RKO (cell line): ENCODE data around the gene IRAK1BP1.
"Not testable (repeated sequence)": the region's sequence is repeated elsewhere in the genome, so short reads cannot be mapped to it uniquely, and the experiment has no call there.

Experiments
- DNase-seq: peaks from one replicate; pipeline ENCODE4 v3.0.0-alpha.2; 2016; ENCODE audit warnings: low spot score

IRAK1BP1 gene, protein sequence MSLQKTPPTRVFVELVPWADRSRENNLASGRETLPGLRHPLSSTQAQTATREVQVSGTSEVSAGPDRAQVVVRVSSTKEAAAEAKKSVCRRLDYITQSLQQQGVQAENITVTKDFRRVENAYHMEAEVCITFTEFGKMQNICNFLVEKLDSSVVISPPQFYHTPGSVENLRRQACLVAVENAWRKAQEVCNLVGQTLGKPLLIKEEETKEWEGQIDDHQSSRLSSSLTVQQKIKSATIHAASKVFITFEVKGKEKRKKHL

DNA sequence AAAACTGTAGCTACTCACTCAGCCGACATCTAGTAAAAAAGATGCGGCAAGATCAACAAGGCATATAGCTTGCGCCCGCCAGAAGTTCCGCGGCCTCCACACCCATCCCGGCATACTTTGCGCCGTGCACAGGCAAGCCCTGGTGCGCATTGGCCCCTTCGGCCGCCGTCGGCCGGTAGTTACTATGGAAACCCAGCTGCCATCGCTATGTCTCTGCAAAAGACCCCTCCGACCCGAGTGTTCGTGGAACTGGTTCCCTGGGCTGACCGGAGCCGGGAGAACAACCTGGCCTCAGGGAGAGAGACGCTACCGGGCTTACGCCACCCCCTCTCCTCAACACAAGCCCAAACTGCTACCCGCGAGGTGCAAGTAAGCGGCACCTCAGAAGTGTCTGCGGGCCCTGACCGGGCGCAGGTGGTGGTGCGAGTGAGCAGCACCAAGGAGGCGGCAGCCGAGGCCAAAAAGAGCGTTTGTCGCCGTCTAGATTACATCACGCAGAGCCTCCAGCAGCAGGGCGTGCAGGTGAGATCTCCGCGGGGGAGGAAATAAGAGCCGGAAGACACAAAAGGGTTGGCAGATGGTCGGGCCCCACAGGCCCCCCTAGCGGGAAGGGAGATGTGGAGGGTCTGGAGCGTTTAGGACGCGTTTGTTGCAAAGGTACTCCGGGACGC lies at the start of gene IRAK1BP1:
Gene IRAK1BP1, plus strand, starts transcription at position 182 of the 671 bp plus-strand sequence. Its CDS starts 26 bp downstream, at position 208.
- peak; percentile 89 for DNase-seq

DNA sequence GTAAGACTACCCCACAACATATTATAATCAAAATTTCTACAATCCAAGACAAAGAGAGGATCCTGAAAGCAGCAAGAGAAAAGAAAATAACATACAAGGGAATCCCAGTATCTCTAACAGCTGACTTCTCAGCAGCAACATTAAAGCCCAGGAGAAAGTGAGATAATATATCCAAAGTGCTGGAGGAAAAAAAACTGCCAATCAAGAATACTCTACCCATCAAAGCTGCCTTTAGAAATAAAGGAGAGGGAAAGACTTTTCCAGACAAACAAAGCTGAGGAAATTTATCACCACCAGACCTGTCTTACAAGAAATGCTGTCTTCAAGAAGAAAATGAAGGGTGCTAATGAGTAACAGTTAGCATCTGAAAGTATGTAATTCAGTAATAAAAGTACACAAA lies 43.3 kb upstream of the IRAK1BP1 start:
- no peak for DNase-seq

DNA sequence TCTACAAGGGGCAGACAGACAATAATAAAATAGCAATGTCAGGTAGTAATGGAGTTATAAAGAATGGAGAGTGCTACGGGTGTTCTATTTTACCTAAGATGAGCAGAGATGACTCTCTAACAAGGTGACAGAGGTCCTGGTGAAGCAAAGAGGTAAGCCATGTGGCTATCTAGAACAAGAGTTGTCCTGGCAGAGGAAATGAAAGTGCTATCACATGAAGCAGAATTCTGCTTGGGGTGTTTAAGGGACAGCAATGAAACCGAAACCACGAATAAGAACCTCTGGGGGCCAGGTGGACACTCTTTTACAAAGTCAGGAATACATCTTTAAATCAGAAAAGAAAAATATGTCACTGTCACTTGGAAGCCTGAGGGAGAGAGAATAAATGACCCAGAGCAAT lies 37.9 kb upstream of the IRAK1BP1 start:
- DNase-seq = no peak

DNA sequence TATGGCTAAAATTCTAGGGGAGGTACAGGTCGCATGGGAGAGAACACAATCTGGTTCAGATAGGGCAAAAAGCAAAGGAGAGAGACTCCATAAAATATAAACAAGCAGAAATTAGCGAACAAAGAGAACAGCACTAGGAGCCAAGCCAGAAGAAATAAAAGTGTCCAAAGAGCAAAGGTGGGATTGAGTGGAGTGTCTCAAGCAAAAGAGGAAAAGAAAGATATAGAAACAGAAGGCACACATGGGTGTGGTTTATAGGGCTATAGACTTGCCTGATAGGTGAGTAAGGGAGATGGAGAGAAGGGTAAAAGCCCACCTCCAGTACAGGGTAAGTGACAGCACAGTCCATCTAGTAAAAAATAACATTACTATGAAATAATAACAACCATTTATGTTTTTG lies 36.5 kb upstream of the IRAK1BP1 start:
- no peak for DNase-seq

DNA sequence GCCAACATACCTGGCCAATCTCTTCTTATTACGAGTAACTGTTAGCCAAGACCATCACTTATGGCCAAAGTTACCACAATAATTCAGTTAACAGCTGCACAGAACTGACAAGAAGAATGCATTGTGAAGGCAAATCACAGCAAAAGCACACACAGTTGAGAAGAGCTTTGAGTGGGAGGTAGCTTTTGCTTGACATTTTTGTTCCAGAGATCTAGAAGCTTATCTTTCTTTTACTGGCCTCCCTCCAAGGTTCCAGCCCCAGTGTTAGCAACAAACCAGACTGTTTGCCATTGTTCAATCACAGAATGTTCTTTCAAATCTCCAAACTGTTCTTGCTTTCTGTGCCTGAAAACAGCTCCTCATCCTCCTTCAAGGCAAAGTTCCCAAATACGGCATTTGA lies 35.9 kb upstream of the IRAK1BP1 start:
- DNase-seq = no peak

DNA sequence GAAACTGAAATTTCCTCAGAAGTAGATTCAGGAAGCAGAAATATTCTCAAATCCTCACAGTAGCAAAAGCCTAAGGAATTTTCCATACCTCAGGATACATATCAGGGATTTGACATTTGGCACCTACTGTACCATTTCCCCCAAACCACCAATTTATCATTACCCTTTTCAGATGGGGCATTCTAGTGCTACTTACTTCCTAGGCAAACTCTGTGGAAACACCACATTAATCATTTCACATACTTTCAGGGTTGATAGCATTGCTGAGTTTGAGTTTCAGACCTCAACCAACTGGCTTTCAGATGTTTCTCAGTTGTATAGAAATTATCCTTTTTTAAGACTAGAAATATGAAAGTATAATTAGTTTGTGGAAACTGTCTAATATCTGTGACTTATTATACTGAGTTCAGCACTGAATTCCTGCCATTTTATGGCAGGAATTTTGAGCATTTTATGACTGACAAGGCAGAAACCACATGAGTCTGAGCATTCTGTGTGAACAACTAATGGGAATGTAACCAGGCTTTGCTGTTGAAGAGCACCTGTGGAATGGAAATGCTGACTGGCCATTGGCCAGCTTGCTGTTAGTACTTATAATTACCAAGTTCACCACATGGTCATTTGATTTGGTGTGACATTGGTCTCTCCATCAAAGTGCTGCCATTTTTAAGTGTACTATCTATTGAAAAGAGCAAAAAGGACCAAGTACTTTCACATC lies 35.1 kb upstream of the IRAK1BP1 start:
- no peak for DNase-seq

DNA sequence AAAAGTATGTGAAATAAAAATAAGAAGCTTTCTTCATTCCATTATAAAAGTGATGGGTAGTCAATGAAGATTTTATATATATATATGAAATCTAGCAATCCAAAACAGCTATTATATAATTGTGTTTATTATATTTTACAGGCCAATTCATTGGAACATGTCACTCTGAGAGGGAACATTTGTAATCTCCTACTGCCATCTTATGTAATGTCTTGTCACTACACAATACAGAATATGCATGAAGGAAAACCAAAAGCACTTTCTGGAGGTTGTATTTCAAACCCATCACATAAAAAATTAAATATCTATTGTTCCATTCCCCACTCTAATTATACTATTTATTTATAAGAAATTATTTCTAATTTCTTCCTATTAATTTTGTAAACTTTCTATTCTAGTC lies 31.5 kb upstream of the IRAK1BP1 start:
- DNase-seq = peak; percentile 40

DNA sequence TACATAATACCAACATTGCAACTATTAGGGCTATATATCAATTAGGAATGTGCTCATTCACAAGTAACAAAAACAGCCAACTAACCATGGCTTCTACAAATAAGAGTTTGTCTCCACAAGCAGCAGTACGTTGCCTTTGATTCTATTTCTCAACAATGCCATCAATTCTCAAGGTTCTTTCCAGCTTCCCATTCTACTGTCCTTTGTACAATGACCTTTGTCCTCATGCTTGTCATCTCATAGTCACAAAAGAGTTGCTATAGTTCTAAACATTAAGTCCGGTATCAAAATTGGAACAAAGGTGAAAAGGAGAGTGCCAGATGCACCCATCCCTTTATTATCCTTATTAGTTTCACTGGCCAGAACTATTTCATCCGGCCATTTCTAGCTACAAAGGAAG lies 30.8 kb upstream of the IRAK1BP1 start:
- DNase-seq = no peak

DNA sequence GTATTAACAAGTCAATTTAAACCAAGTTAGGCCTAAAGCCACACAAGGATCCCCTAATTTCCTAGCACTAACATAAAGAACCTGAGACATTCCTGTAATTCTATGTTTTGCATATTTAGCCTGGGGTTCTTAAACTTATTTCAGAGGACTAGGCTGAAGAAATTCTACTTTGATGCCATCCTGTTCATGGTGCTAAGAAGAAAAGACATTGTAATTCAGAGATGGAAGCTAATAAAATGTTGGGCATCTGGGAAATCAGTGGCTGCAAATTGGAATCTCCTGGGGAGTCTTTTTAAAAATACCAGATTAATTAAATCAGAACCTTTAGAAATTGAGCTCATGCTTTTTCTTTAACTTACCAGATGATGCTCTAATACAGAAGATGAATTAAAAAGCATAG lies 26.2 kb upstream of the IRAK1BP1 start:
- no peak for DNase-seq

DNA sequence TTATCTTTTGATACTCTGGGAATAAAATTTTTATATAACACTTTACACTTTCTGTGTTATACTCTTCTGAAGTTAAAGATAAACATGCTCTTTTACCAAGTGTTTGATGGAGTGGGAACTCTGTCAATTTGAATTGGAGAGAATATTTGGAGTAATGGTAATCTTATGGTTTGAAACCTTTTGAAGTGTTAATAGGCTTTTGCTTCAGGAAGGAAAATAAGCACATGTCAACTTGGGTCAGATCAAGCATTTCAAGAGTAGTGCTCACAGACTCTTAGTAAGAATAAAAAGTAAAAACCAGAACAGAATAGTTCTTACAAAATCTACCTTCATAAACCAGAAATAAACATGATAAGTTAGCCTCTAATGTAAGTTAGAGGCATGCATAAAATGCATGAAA lies 24.4 kb upstream of the IRAK1BP1 start:
- no peak for DNase-seq

DNA sequence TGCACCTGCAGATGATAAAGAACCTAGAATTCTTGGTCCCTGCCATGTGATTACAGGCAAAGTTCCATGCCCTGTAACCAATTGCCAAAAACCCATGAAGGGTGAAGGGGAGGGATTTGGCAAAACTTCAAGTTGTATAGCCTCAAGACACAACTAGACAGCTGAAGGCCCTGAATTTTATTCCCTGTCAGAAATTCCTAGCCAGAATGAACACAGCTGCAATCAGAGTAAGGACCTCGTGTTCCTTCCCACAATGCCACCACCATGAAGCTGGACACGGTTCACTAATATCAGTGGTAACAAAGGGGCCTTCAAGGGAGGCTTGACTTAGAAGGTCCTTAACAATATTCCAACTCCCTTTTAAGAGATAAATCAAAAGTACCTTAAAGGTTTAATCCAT lies 22.5 kb upstream of the IRAK1BP1 start:
- no peak for DNase-seq

DNA sequence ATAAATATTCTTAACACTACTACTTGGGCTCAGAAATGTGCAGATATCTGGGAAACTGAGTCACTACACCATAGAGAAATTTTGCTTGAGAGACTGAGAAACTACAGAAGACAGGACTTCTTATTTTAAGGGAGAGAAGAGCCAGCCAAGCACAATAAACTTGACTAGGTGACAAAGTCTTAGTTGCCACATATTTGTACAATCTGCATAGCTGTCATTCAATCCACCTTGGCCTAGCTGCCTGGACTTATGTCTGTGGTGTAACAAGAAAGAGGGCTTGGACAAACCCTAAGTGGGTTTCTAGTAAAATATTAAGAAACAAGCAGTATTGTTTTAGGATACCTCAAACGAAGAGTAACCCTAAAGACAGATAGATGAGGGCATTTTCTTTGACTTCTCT lies 21.8 kb upstream of the IRAK1BP1 start:
- DNase-seq = no peak

DNA sequence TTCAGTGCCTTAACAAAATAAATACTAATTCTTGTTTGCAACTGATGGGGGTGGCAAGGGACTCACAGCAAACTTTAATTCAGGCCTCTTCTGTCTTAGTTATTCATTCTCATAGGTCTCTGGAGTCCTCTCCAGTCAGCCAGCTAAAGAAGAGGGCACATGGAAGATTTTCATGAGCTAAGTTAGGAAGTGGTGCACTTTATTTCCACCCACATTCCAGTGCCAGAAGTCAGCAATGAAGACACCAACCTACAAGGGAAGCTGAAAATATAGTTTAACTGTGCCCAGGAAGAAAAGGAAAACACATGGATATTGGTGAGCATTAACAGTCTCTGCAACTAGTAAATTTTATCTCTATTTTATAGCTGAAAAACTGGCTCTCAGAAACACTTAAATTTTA lies 16.7 kb upstream of the IRAK1BP1 start:
- DNase-seq = no peak

DNA sequence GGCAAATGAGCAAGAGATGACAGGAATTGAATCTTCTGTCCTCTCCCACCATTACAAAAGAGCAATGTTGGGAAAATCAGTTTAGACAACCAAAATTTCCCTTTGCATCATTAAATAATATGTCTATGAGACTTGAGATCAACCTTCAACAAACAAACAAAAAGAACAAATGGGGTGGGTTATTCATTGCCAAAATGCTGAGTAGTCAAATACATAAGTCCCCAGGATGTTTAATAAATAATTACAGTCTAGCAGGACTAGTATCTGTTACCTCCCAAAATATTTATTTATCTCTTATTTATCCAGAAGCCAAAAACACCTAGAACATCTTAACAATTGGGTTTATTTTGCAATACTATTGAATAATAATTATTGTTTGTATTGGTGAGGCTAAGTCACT lies 16.2 kb upstream of the IRAK1BP1 start:
- no peak for DNase-seq

DNA sequence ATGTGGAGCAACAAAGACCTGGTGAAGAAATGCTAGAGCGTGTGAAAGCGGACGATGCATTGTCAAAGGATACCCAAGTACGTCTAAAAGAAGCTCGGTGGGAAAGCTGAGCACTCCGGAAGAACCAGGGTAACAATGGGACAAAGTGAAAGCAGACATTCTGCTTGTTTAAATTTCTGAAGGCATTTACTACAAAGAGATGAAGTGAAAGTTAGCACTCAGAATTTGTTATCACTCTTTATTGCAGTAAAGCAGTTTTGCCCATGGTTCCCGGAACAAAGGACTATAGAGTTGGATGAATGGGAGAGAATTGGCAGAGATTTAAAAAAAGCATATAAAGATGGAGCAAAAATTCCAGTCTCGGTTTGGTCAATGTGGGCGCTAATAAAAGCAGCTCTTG lies 12.8 kb upstream of the IRAK1BP1 start:
- DNase-seq = no peak

DNA sequence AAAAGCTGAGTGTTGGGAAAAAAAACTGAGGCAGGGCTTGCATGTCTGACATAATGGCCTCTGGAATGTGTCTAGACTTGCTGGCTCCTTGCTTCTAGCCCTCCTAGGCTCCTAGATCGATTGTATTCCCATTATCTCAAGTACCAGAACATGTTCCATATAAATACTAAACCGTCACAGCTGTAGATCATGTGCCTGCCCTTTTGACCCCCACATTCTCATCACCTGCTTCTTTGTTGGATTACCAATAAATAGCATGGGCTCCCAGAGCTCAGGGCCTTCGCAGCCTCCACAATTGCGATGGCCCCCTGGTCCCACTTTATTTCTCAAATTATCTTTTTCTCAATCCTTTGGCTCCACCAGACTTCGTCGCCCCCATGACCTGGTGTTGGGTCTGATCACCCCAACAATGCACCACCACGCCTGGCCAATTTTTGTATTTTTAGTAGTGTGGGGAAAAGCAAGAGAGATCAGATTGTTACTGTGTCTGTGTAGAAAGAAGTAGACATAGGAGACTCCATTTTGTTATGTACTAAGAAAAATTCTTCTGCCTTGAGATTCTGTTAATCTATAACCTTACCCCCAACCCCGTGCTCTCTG lies 8.9 kb upstream of the IRAK1BP1 start:
- not testable (repeated sequence) for DNase-seq

DNA sequence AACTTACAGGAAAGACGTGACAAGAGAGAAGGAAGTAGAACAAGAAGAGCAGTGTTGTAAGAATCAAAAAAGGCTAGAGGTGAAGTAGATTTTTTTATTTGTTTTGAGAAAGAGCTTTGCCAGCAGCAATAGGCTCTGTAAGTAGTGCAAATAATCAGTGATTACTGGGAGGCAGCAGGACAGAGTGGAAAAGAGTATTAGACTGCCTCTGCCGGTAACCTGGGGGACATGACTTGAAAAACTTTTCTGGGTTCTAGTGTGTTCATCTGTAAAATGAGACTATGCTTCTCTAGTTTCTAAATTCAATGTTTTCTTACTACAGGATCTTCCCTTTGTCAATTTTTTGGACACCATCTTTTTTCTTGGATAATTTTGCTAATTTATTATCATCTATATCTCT lies 5.8 kb upstream of the IRAK1BP1 start:
- DNase-seq = no peak

DNA sequence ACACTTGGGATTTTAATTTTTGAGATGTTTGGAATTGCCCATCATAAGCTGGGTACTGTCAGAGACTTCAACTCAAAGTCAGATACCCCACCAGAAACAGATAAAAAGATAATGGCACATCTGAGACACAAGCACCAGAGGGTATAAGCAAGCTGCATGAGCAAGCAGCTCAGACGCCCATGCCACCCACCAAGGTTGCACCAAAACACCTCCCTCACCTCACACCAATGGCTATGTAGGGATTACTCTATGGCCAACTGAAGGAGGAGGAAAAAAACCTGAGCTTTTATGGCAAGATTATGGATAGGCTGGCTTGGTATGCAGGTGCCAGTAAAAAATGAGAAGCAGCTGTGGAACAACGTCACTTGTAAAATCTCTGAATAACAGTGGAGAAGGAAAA lies 3.8 kb upstream of the IRAK1BP1 start:
- DNase-seq = no peak

DNA sequence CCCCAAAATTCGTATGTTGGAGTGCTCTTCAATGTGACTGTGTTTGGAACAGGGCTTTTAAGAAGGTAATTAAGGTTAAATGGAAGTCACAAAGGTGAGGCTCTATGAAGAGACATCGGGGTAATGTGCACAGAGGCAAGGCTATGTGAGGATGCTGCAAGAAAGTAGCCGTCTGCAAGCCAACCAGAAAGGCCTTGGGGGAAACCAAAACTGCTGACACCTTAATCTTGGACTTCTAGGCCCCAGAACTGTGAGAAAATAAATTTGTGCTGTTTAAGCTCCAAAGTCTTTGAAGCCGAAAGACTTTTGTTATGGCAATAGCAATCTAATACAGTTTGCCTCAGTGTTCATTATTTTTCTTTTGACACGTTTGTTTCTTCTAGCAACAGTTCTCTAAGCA lies 2.4 kb upstream of the IRAK1BP1 start:
- DNase-seq = no peak

DNA sequence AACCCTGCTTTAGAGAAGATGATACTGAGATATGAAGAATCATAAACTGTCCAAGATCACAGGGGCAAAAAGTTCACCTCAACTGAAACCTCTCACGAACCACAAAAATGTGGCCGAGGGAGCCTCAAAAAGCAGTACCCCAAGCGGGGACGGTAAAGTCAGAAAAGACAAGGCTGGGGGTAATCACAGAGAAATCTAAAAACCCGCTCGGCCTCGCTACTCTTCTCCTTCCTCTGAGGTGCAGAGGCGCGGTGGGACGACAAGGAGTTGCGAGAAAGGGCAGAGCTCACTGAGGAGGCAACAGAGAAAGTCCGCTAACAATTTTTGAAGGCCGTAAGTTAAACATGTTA lies 356 bp upstream of the IRAK1BP1 start:
- DNase-seq = no peak

DNA sequence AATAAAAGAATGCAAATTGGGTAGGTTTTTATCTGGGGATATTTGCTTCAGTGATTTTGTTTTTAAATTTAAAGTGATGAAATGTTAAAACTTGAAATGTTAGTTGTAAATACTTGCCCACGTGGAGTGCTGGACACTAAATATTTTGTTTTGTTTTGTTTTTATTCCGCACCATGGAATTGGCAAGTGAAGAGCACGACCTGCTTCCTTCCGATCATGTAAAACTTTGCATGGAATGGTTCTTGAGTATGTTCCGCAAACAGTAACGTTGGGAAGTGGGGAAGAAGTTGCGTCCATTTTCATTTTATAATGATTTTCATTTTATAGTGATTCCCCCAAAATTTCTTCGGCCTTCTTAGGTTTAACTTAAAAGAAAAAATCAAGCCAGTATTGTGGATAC lies 765 bp downstream of the IRAK1BP1 start:
- DNase-seq = peak; percentile 50

DNA sequence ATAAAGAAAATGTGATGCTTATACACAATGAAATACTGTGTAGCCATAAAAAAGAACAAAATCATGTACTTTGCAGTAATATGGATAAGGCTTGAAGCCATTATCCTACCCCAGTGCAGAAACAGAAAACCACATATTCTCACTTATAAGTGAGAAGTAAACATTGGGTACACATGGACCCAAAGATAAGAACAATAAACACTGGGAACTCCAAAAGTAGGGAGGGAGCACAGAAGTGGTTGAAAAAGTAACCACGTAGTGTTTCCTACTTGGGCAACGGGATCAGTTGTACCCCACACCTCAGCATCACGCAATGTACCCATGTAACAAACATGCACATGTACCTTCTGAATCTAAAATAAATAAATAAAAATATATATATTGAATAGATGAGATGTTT lies 8.2 kb downstream of the IRAK1BP1 start:
- DNase-seq = no peak

DNA sequence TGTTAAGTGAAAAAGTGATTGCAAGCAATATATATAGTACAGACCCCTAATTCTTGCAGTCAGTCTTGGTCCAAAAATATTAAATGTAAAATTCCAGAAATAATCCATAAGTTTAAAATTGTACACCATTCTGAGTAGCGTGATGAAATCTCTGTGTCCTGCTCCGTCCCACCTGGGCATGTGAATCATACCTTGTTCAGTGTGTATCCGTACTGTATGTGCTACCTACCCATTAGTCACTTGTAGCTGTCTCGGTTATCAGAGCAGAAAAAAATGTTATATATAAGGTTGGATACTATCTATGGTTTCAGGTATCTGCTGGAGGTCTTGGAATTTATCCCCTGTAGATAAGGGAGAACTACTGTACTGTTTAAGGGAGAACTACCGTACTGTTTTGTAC lies 16.3 kb downstream of the IRAK1BP1 start:
- no peak for DNase-seq
